ENCODE data around the gene FGF4.

FGF4 gene

GRCh38 chr11:69807106-69807815 lies 32.1 kb upstream of the FGF4 start:
- no peak for TF ChIP-seq CTCF (IDR thresholded peaks at IDR 0.05; ENCODE audit: low read depth, low read length, missing control alignments)
- DNase-seq (ENCODE audit: low read depth) = no peak
- H3K4me3 ChIP-seq (ENCODE audit: low read depth, low read length) = no peak overlapping the region

GRCh38 chr11:69804769-69805508 lies 29.8 kb upstream of the FGF4 start:
- no peak for TF ChIP-seq CTCF (IDR thresholded peaks at IDR 0.05; ENCODE audit: low read depth, low read length, missing control alignments)
- no peak for DNase-seq (ENCODE audit: low read depth)
- H3K4me3 ChIP-seq (ENCODE audit: low read depth, low read length) = no peak overlapping the region

GRCh38 chr11:69803604-69804218 lies 28.6 kb upstream of the FGF4 start:
- DNase-seq (ENCODE audit: low read depth) = no peak
- no peak overlapping the region for H3K4me3 ChIP-seq (ENCODE audit: low read depth, low read length)
- no peak for TF ChIP-seq CTCF (IDR thresholded peaks at IDR 0.05; ENCODE audit: low read depth, low read length, missing control alignments)

GRCh38 chr11:69803022-69803421 lies 27.9 kb upstream of the FGF4 start:
- no peak for DNase-seq (ENCODE audit: low read depth)
- TF ChIP-seq CTCF (IDR thresholded peaks at IDR 0.05; ENCODE audit: low read depth, low read length, missing control alignments) = no peak

GRCh38 chr11:69802590-69802989 lies 27.4 kb upstream of the FGF4 start:
- no peak for DNase-seq (ENCODE audit: low read depth)
- H3K4me3 ChIP-seq (ENCODE audit: low read depth, low read length) = no peak overlapping the region
- no peak for TF ChIP-seq CTCF (IDR thresholded peaks at IDR 0.05; ENCODE audit: low read depth, low read length, missing control alignments)

More at GRCh38 chr11:69803022-69803421, 27.9 kb upstream of the FGF4 start:
- H3K4me3 ChIP-seq (ENCODE audit: low read depth, low read length) = no peak overlapping the region

- TF ChIP-seq CTCF (IDR thresholded peaks at IDR 0.05; ENCODE audit: low read depth, low read length, missing control alignments) = peak; percentile 87
- DNase-seq (ENCODE audit: low read depth) = no peak
- no peak overlapping the region for H3K4me3 ChIP-seq (ENCODE audit: low read depth, low read length)
Observed at GRCh38 chr11:69801513-69802335, 26.6 kb upstream of the FGF4 start.

All from GM12864 (cell line).